Embryonic facial prominence (tissue), 1 donor: ENCODE data around the gene RBM39.

Experiments
- DNase-seq: peaks from one replicate; pipeline ENCODE4 v3.0.0-alpha.2; 2016; ENCODE audit errors: extremely low spot score

RBM39 gene

DNA sequence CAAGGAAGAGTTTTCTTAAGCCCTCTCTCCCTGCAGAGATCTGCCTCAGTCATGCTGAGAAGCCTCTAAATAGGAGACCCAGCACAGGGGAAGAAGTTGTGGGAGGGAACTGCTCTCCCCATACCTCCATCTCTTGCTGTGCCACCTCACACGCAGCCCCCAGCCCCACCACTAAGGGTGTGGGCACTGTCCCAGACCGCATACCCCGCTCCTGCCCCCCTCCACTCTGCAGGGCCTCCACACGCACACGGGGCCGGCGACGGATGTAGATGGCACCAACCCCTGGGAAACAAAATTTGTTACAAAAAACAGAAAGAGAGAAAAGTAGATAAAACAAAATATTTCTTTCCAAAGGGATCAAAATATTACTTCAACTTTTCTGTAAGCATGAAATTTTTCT, 67.1 kb downstream of the RBM39 start:
- DNase-seq, result no peak

GRCh38 chr20:35673884-35674283, 68.2 kb downstream of the RBM39 start:
- DNase-seq, result no peak

- DNase-seq, result no peak
Observed at GRCh38 chr20:35669681-35670080, 72.4 kb downstream of the RBM39 start.

DNA sequence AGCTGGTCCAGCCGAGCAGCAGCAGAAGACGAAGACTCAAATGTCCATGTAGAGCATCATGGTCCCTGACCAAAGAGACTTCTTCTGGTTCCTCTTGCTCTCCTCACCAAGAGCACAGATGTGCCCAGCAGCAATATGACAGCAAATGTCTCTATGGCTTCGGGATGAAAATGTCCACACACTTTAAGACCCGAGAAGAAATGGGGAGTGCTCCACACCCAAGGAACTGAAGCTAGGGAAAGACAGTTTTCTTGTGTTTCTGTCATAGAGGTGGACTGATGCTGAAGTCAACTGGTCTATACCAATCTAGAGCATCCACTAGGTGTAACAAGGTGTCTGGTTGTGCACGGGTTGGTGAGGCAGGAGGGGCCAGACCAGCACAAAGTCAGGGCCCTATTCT, 72.8 kb downstream of the RBM39 start:
- no peak for DNase-seq

GRCh38 chr20:35665949-35666288, 76.1 kb downstream of the RBM39 start:
- no peak for DNase-seq

GRCh38 chr20:35664466-35665206, 77.4 kb downstream of the RBM39 start, which contains the start of the genes CPNE1 and RBM12:
Gene CPNE1, minus strand, starts transcription at chr20:35664900. Its CDS starts 31,977 bp downstream, at chr20:35632923.
Gene RBM12, minus strand, starts transcription at chr20:35664900. Its CDS starts 9,578 bp downstream, at chr20:35655322.
- peak; percentile 93 for DNase-seq

DNA sequence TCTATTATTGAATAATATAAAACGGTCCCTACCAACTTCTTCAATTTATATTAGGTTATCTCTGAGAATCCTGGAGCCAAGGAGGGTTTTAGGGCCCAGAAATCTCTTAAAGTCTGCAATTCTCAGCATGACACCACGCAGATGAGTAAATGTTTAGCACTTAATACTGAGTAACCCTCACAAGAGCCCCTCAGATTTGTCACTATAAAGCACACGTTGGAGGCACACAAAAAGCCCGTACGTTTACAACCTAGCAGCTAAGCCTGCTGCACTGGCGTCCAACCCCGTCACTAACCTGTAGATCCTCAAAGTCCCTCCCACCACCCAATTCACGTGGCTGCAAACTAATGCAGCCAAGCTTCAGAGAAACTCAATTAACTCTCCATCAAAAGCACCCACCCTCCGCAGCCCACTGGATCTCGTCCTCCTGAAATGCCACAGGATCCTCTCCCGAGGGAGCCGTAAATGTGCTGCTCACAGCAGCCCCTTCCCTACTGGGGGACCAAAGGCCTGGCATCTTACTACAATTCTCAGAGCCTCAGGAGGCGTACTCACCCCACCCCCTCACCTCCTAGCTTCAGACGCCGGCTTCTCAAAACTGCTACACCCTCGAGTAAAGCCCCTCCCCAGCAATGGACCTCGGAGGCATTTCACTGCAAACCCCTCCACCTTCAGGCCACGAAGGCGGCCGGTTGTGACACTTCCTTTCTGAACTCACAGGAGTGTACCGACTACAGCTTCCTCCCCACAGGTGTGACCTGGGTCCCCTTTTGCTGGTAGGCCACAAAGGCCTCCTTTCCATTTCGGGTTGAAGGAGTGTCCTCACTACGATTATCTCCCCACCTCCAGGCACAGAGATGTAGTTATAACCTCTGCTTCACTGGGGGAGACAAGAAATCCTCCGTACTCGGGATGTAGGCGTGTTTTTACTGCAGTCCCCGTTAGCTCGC, 78.3 kb downstream of the RBM39 start:
- peak; percentile 23 for DNase-seq

DNA sequence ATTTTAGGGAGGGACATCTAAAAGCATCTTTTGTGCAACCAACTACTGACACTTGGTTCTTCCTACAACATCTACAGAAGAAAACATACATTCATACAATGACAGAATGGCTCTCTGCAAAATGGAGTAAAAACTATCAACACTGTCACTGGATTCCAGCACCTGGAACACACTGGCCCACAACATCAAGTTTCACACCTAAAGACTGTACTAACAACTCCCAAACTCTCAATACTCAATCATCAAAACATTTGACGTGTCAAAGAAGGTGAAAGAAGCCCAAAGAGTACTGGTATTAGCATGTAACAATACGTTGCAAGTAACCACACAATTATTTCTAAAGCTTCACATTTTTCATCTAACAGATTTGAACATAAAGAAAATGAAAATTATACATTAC, 79.5 kb downstream of the RBM39 start:
- DNase-seq, result no peak

- DNase-seq, result no peak
Observed at GRCh38 chr20:35661908-35662307, 80.2 kb downstream of the RBM39 start.

DNA sequence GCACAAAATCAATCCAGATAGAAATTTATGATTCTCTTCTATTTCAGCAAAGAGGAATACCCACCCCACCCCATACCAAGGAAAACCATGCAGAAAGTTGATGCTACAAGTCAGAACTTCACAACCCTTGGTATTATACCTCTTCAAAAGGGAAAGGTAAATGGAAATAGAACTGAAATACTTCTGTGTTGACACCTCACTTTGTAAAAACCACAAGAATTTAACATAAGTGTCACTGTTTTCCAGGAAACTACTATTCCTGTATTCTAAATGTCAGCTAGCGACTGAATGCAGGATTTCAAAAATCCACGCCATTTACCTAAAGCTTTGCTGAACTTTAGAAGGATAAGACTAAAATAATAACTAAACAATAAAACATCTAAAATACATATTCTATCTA, 81.0 kb downstream of the RBM39 start:
- no peak for DNase-seq

- no peak for DNase-seq
Observed at GRCh38 chr20:35660122-35660937, 81.7 kb downstream of the RBM39 start.

DNA sequence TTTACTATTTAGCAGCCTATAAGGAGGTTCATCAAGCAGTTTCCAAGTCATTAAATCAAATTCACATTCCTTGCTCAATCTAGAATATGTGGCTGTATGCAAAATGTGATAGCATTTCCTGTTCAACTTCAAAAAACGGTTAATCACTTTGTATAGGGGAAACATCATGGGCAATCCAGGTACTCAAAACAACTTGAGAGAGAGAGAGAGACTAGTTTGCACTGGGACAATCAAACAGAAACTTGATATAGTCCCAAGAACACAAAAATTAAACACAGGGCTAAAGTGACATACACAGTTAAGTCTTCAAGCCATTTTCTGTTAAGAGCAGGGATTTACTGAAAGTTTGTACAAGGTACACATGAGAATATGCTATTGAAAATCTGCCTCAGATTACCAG, 84.8 kb downstream of the RBM39 start:
- no peak for DNase-seq

- DNase-seq, result no peak
Observed at GRCh38 chr20:35654415-35654814, 87.6 kb downstream of the RBM39 start.

DNA sequence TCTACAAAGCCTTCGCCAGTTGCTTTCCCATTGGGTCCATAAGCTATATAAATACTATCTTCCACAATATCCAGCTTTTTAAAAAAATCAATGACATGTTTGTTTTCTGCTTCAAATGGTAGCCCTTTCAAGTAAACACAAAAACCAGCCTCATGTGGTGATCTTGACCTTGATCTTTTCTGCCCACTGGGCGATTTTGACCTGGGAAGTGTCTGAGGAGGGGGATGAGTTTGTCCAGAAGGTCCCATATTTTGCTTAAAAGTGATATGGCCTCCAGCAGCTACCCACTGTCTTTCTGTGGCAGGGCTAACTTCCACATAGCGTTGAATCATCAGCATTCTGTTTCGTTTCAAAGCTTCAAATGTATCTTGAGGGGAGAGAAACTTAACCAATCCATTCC, 88.2 kb downstream of the RBM39 start:
- DNase-seq, result no peak
